Measurements from ENCODE around the gene DIPK1B.

GRCh38 chr9:136764301-136764891 is 52.0 kb downstream of the DIPK1B start, which contains the start of gene LCN15:
- TF ChIP-seq POLR2AphosphoS5 (IDR thresholded peaks at IDR 0.05): no peak
- no peak for TF ChIP-seq POLR2A (IDR thresholded peaks at IDR 0.05)
- TF ChIP-seq, protein P1, sequence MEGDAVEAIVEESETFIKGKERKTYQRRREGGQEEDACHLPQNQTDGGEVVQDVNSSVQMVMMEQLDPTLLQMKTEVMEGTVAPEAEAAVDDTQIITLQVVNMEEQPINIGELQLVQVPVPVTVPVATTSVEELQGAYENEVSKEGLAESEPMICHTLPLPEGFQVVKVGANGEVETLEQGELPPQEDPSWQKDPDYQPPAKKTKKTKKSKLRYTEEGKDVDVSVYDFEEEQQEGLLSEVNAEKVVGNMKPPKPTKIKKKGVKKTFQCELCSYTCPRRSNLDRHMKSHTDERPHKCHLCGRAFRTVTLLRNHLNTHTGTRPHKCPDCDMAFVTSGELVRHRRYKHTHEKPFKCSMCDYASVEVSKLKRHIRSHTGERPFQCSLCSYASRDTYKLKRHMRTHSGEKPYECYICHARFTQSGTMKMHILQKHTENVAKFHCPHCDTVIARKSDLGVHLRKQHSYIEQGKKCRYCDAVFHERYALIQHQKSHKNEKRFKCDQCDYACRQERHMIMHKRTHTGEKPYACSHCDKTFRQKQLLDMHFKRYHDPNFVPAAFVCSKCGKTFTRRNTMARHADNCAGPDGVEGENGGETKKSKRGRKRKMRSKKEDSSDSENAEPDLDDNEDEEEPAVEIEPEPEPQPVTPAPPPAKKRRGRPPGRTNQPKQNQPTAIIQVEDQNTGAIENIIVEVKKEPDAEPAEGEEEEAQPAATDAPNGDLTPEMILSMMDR (IDR thresholded peaks at IDR 0.05): no peak
